GM18951 (cell line): Measurements from ENCODE around the gene FBRSL1.

Source experiments
- POLR2A ChIP-seq: IDR thresholded peaks from 4 replicates; pipeline ENCODE4 v1.6.1; 2011; ENCODE audit warnings: mild to moderate bottlenecking; ENCODE audit not compliant: insufficient read length, insufficient read depth; ENCODE audit errors: extremely low read depth
- in situ Hi-C: fragments of 300-500 bp; cut with MboI; formaldehyde crosslinking; loops from one replicate; pipeline ENCODE4 v1.12.0; 2022; ENCODE audit warnings: low sequenced_read_pairs, mixed read lengths, inconsistent platforms; ENCODE audit not compliant: unreplicated experiment

Gene FBRSL1

GRCh38 chr12:132556801-132557200, 66.8 kb downstream of the FBRSL1 start:
- in situ Hi-C loops: no loop called here
- no peak for TF ChIP-seq POLR2A

GRCh38 chr12:132557291-132558015, 67.5 kb downstream of the FBRSL1 start:
- TF ChIP-seq POLR2A: no peak
- in situ Hi-C loops: no loop called here

- in situ Hi-C loops: no loop called here
- no peak for TF ChIP-seq POLR2A
Observed at GRCh38 chr12:132558042-132558856, 68.3 kb downstream of the FBRSL1 start.

DNA sequence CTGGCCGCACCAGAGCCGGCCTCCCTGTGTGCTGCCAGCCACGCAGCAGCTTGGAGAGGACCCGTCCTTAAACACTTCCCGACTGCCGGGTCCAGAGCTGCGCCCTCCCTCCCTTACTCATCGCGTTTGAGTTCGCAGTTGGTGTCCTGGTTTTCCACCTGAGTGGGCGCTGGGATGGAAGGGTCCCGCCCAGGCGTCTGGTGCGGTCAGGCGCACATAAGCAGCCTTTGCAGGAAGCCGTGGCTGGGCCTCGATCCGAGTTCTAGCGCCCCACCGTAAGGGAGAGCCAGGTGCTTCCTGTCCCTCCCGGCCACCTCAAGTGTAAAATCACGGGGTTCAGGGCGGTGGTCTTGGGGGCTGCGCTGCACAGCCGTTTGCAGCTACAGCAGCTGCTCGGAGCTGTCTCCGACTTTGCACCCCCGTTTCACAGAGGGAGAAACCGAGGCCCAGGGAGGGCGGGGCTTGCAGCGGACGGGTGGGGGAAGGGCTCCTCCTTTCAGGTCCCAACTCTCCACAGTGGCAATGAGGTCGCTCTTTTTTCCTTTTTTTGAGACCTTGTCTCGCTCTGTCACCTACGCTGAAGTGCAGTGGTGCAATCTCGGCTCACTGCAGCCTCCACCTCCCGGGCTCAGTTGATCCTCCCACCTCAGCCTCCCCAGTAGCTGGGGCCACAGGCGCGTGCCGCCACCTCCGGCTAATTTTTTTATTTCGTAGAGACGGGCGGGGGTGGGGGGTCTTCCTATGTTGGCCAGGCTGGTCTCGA, 69.1 kb downstream of the FBRSL1 start:
- in situ Hi-C loops: no loop called here
- no peak for TF ChIP-seq POLR2A

- in situ Hi-C loops: no loop called here
- peak; percentile 32 for TF ChIP-seq POLR2A
Observed at GRCh38 chr12:132559652-132560363, 69.9 kb downstream of the FBRSL1 start.

GRCh38 chr12:132560364-132560613, 70.3 kb downstream of the FBRSL1 start:
- TF ChIP-seq POLR2A: no peak
- in situ Hi-C loops: no loop called here

GRCh38 chr12:132560614-132561426, 70.9 kb downstream of the FBRSL1 start:
- in situ Hi-C loops: no loop called here
- TF ChIP-seq POLR2A: no peak
